ENCODE results near the gene KCNK1. TPM values are rescaled to one million over a fixed set of nuclear protein-coding genes. Genes with fewer than 3 reads are reported as not detected.

KCNK1 gene
- polyA plus RNA-seq, 1 donor (not counting 4 experiments of a cell fraction or from before 2014, with no cell fraction given) = 17.5 TPM

DNA sequence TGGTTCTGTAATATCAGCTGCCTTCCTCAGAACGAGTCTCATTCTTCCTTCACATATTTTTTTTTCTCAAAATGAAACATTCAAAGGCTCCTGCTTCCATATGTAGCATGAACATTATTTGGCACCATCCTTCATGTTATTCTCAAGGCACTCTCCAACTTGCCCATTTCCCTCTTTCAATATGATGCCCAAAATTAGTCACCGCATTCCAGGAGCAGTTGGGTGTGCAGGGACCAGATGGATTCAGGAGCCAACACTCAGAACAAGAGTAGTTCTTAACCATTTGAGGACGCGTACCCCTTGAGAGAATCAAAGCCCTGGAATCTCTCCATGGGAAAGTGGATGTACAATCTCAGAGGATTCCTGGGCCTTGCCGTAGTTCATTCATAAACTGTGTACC, 50.3 kb downstream of the KCNK1 start:
- Histone ChIP-seq H3K4me2 (ENCODE audit: control insufficient read depth, extremely low read depth, insufficient read depth, low read depth, low read length) (no peak overlapping the region), H4K20me1 (ENCODE audit: control insufficient read depth, extremely low read depth, insufficient read depth, low read length) (no peaks in the 10 kb centered on the region), H3K4me3 (ENCODE audit: control insufficient read depth in 2 of 3, extremely low read depth in 1 of 3, insufficient read depth in 2 of 3, low read depth in 1 of 3, low read length in 3 of 3) (no peak overlapping the region), H3K79me2 (ENCODE audit: control insufficient read depth, insufficient read depth, low read length) (peaks cover 7% of the 10 kb centered on the region), H3K27ac (ENCODE audit: control insufficient read depth, insufficient read depth, low read length) (no peak overlapping the region), H3K9ac (ENCODE audit: control insufficient read depth, extremely low read depth, insufficient read depth, low read length) (no peak overlapping the region), H3K4me1 (ENCODE audit: control insufficient read depth, extremely low read depth, insufficient read depth, low read length) (peaks cover 21% of the 10 kb centered on the region), H3K36me3 (ENCODE audit: control insufficient read depth in 2 of 2, extremely low read depth in 1 of 2, insufficient read depth in 2 of 2, low read length in 2 of 2) (peaks cover 6% of the 10 kb centered on the region in 2 experiments), H3K9me1 (ENCODE audit: control insufficient read depth, extremely low read depth, insufficient read depth, low read length) (no peaks in the 10 kb centered on the region), H2AFZ (ENCODE audit: control insufficient read depth, low read length) (no peak overlapping the region), H3K27me3 (ENCODE audit: control insufficient read depth, extremely low read depth, insufficient read depth, low read length) (no peaks in the 10 kb centered on the region), H3K9me3 (ENCODE audit: control insufficient read depth, low read depth, low read length) (no peaks in the 10 kb centered on the region)
- TF ChIP-seq EZH2 (IDR thresholded peaks at IDR 0.05; ENCODE audit: low read length) = no peak
- TF ChIP-seq, protein P1, sequence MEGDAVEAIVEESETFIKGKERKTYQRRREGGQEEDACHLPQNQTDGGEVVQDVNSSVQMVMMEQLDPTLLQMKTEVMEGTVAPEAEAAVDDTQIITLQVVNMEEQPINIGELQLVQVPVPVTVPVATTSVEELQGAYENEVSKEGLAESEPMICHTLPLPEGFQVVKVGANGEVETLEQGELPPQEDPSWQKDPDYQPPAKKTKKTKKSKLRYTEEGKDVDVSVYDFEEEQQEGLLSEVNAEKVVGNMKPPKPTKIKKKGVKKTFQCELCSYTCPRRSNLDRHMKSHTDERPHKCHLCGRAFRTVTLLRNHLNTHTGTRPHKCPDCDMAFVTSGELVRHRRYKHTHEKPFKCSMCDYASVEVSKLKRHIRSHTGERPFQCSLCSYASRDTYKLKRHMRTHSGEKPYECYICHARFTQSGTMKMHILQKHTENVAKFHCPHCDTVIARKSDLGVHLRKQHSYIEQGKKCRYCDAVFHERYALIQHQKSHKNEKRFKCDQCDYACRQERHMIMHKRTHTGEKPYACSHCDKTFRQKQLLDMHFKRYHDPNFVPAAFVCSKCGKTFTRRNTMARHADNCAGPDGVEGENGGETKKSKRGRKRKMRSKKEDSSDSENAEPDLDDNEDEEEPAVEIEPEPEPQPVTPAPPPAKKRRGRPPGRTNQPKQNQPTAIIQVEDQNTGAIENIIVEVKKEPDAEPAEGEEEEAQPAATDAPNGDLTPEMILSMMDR (optimal IDR thresholded peaks at IDR 0.05 in 1 of 3, IDR thresholded peaks at IDR 0.05 in 1 of 3, conservative IDR thresholded peaks at IDR 0.05 in 1 of 3; ENCODE audit: extremely low read depth in 1 of 3, insufficient read depth in 2 of 3, low read length in 3 of 3) = no peak
- no peak for DNase-seq (ENCODE audit: low read depth, low spot score)
- FAIRE-seq = peak; percentile 13
- dilution Hi-C loops (cut with MboI; ENCODE audit: extremely low pct_ligation_motif_present, low sequenced_read_pairs) = no loop called here

DNA sequence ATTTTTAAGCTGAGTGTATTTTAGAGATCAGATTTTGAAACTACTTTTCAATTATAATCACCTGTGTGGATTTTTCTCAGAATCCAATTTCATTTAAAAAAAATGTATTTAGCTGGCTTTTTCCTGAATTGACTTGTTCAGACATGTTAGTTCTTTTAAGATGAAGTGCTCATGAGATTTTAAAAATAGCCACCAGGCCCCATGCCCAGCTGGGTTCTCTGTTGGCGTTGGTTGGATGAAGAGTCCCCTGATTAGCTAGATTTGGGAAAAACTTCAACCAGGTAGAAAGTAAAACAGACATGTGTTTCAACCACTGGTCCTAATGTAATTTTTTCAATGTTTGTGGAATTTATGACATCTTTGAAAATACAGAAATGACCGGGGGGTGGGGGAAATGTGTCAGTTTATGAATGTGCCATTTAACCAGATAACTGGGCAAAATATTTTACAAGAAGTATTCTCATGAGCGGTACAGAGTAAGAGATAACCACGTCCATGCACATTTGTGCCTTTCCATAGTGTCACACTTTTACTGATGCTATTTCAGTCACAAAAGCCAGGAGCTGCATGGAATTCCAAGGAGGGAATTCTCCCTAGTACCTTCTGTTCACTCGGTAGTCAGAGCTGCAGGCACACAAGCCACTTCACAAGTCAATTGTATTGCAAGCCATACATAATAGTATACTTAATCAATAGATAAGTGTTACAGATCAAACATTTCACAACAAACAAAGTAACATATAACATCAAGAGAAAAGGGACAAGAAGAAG, 51.1 kb downstream of the KCNK1 start:
- peaks cover 7% of the 10 kb centered on the region for H3K79me2 ChIP-seq (ENCODE audit: control insufficient read depth, insufficient read depth, low read length)
- no peaks in the 10 kb centered on the region for H3K27me3 ChIP-seq (ENCODE audit: control insufficient read depth, extremely low read depth, insufficient read depth, low read length)
- no peak overlapping the region for H3K27ac ChIP-seq (ENCODE audit: control insufficient read depth, insufficient read depth, low read length)
- H3K4me3 ChIP-seq (ENCODE audit: control insufficient read depth in 2 of 3, extremely low read depth in 1 of 3, insufficient read depth in 2 of 3, low read depth in 1 of 3, low read length in 3 of 3) = no peak overlapping the region
- no peak overlapping the region for H3K9ac ChIP-seq (ENCODE audit: control insufficient read depth, extremely low read depth, insufficient read depth, low read length)
- dilution Hi-C loops (cut with MboI; ENCODE audit: extremely low pct_ligation_motif_present, low sequenced_read_pairs) = no loop called here
- no peaks in the 10 kb centered on the region for H3K9me1 ChIP-seq (ENCODE audit: control insufficient read depth, extremely low read depth, insufficient read depth, low read length)
- H3K36me3 ChIP-seq (ENCODE audit: control insufficient read depth in 2 of 2, extremely low read depth in 1 of 2, insufficient read depth in 2 of 2, low read length in 2 of 2) = peaks cover 3 to 6% of the 10 kb centered on the region in 2 experiments
- TF ChIP-seq EZH2 (IDR thresholded peaks at IDR 0.05; ENCODE audit: low read length) = no peak
- TF ChIP-seq, protein P1 (optimal IDR thresholded peaks at IDR 0.05 in 1 of 3, IDR thresholded peaks at IDR 0.05 in 1 of 3, conservative IDR thresholded peaks at IDR 0.05 in 1 of 3; ENCODE audit: extremely low read depth in 1 of 3, insufficient read depth in 2 of 3, low read length in 3 of 3) = no peak
- H3K4me2 ChIP-seq (ENCODE audit: control insufficient read depth, extremely low read depth, insufficient read depth, low read depth, low read length) = no peak overlapping the region
- no peaks in the 10 kb centered on the region for H3K9me3 ChIP-seq (ENCODE audit: control insufficient read depth, low read depth, low read length)
- no peak overlapping the region for H2AFZ ChIP-seq (ENCODE audit: control insufficient read depth, low read length)
- DNase-seq (ENCODE audit: low read depth, low spot score) = no peak
- FAIRE-seq = no peak
- H4K20me1 ChIP-seq (ENCODE audit: control insufficient read depth, extremely low read depth, insufficient read depth, low read length) = no peaks in the 10 kb centered on the region
- peaks cover 21% of the 10 kb centered on the region for H3K4me1 ChIP-seq (ENCODE audit: control insufficient read depth, extremely low read depth, insufficient read depth, low read length)
